HAP-1 (cell line): ENCODE data around the gene EPSTI1.

Experiments
- DNase-seq, 2 experiments: peaks; one replicate each; pipeline ENCODE4 v3.0.0-alpha.2; 2016 to 2020; ENCODE audit warnings: low spot score in 2 of 2
- H3K27me3 ChIP-seq: fragments of 250-450 bp; sonication (Bioruptor Pico); 2 replicates; pipeline ENCODE4 v1.5.1; 2020; ENCODE audit warnings: low read depth, mild to moderate bottlenecking, moderate library complexity
- H3K36me3 ChIP-seq: fragments of 250-450 bp; sonication (Bioruptor Pico); replicated peaks from 2 replicates; pipeline ENCODE4 v1.5.1; 2020; ENCODE audit warnings: mild to moderate bottlenecking
- H3K4me1 ChIP-seq: fragments of 250-450 bp; sonication (Bioruptor Pico); 2 replicates; pipeline ENCODE4 v1.5.1; 2020; ENCODE audit warnings: mild to moderate bottlenecking
- H3K4me3 ChIP-seq: fragments of 250-450 bp; sonication (Bioruptor Pico); 2 replicates; pipeline ENCODE4 v1.5.1; 2020; ENCODE audit warnings: mild to moderate bottlenecking, moderate library complexity
- H3K9me3 ChIP-seq: fragments of 250-450 bp; sonication (Bioruptor Pico); 2 replicates; pipeline ENCODE4 v1.5.1; 2020; ENCODE audit warnings: mild to moderate bottlenecking, moderate library complexity
- in situ Hi-C: fragments of 300-500 bp; cut with MboI; formaldehyde crosslinking; loops from 3 replicates; pipeline ENCODE4 v1.14.3; 2020; ENCODE audit warnings: low sequenced_read_pairs, inconsistent platforms, mixed read lengths

EPSTI1 gene

DNA sequence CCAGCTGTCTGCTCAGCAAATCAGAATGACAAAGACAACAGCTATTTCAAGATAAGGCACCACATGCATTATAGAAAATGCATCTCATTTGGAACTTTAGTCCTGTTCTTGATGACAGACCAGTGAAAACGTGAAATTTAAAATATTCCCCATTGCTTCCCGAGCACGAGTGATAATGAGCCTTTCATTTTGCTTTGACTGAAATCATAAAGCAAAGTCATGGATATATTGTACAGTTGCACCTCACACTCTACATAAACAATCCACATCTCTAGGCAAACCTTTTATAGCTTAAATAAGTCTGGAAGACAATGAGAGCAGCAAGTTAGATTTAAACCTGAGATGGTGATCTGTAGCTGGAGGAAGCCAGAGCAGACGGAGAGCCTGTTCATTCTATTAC is 131.6 kb downstream of the EPSTI1 start:
- H3K9me3 ChIP-seq = no peaks in the 10 kb centered on the region
- peaks cover 16% of the 10 kb centered on the region for H3K27me3 ChIP-seq
- DNase-seq = no peak
- in situ Hi-C loops = no loop called here
- no peak overlapping the region for H3K4me3 ChIP-seq
- H3K36me3 ChIP-seq = no peaks in the 10 kb centered on the region
- H3K4me1 ChIP-seq = peaks cover 2% of the 10 kb centered on the region; the same call in 1 of the 2 replicates

DNA sequence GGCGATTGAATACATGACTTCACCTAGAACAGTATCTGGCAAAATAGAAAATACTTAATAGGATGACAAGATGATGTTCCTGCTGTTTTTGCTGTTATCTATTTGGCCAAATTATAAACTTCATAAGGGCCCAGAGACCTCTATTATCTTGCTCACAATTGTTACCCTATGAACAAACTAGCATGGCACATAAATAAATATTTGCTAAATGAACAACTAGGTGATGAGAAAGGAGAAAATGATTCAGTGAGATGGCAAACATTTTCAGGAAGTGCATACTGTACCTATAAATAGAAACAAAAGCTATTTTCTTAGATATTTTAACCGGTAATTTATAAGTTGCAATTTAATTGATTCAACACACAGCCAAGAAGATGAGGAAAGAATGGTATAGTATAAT is 132.3 kb downstream of the EPSTI1 start:
- no peak for DNase-seq
- in situ Hi-C loops = no loop called here
- no peaks in the 10 kb centered on the region for H3K4me1 ChIP-seq
- no peak overlapping the region for H3K4me3 ChIP-seq
- peaks cover 16% of the 10 kb centered on the region for H3K27me3 ChIP-seq
- H3K36me3 ChIP-seq = no peaks in the 10 kb centered on the region
- no peaks in the 10 kb centered on the region for H3K9me3 ChIP-seq

DNA sequence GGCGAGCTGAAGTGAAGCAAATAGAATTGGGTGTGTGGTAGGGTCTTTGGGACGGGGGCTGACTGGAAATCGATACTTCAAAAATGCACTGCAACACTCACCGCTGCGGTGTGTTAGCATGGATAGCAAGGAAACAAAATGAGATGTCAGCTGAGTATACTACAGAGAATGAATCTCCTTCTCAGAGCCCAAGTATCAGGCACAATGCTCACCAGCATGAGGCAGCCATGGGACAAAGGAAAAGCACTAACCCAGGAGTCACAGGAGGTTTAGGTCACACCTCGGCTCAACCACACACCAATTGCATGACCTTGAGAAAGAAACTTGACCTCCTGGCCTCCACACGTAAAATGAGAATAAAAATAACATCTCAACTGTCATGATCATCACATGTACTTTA is 136.6 kb downstream of the EPSTI1 start:
- peaks cover 12% of the 10 kb centered on the region for H3K27me3 ChIP-seq
- H3K4me1 ChIP-seq = no peaks in the 10 kb centered on the region
- DNase-seq = no peak
- H3K36me3 ChIP-seq = no peaks in the 10 kb centered on the region
- in situ Hi-C loops = no loop called here
- H3K9me3 ChIP-seq = no peaks in the 10 kb centered on the region
- no peak overlapping the region for H3K4me3 ChIP-seq

DNA sequence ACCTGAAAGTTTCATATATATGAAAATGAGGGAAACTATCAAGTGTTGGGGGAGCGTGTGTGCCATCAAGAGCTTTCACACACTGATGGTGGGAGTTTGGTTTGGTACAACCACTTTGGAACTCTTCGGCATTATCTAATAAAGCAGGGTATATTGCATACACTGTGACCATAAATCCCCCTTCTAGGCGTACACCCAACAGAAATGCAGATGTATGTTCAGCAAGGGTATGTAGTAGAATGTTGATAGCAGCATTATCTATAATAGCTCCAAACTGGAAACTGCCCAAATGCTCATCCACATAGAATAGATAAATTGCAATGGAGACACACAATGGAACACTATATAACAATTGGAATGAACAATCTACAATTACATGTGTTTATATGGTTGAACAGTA is 139.9 kb downstream of the EPSTI1 start:
- no peak overlapping the region for H3K4me3 ChIP-seq
- in situ Hi-C loops = no loop called here
- DNase-seq = no peak
- H3K9me3 ChIP-seq = no peaks in the 10 kb centered on the region
- no peaks in the 10 kb centered on the region for H3K36me3 ChIP-seq
- H3K27me3 ChIP-seq = no peaks in the 10 kb centered on the region
- H3K4me1 ChIP-seq = no peaks in the 10 kb centered on the region

DNA sequence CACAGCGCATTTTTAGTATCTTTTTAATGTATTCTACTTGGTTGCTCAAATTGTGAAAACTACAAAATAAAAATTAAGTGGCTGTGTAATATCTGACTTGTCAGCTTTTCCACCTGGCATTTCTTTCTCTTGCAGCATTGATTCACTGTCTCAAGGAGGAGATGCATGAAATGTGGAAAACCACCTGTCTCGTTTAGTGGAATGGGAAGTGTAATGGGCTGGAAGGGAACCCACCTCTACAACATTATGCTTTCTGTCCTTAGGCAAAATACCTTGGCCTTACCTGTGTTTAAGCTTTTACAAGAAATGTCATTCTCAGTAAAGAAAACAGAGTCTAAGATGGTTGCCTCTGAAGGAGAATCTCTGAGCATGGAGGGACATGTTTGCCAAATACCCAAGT is 142.8 kb downstream of the EPSTI1 start:
- no peak for DNase-seq
- Histone ChIP-seq H3K9me3 (no peaks in the 10 kb centered on the region), H3K4me1 (no peaks in the 10 kb centered on the region), H3K27me3 (no peaks in the 10 kb centered on the region; the same call in 1 of the 2 replicates), H3K36me3 (no peaks in the 10 kb centered on the region), H3K4me3 (no peak overlapping the region)
- in situ Hi-C loops = no loop called here

DNA sequence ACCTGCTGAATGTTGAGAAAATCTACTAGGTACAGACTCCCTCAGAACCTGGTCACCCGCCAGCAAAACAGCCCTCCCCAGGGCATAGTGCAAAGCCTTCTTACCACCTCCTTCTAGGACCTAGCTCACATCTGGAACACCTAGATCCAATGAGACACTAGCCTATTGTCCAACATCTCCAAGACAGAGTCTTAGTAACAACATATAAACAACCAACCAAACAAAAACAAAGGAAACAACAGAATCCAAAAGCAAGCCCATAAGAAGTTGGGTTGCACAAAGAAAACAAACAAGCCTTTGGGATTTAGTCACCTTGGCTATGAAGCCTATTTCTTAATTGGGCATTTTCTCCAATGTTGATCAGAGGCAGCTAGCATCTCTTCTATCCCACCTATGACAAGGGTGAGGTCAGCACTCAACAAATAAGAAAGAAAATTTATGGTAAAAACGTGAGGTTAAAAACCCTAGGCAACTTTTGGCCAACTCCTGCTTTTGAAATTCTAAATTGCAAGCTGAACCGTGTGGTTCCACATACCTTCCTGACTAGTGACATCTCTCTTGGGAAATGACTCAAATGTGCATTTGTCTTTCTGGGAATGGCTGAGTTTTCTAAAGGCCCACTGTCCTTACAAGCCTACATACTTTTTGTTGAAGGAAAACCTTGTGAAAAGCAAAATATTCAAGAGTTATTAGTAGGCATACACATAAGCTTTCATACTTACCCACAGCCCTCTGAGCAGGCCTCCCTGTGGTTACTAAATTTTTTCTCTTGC is 144.0 kb downstream of the EPSTI1 start:
- no peaks in the 10 kb centered on the region for H3K4me1 ChIP-seq
- in situ Hi-C loops = no loop called here
- no peaks in the 10 kb centered on the region for H3K9me3 ChIP-seq
- H3K4me3 ChIP-seq = no peak overlapping the region
- no peaks in the 10 kb centered on the region; the same call in 1 of the 2 replicates for H3K27me3 ChIP-seq
- no peak for DNase-seq
- H3K36me3 ChIP-seq = no peaks in the 10 kb centered on the region

DNA sequence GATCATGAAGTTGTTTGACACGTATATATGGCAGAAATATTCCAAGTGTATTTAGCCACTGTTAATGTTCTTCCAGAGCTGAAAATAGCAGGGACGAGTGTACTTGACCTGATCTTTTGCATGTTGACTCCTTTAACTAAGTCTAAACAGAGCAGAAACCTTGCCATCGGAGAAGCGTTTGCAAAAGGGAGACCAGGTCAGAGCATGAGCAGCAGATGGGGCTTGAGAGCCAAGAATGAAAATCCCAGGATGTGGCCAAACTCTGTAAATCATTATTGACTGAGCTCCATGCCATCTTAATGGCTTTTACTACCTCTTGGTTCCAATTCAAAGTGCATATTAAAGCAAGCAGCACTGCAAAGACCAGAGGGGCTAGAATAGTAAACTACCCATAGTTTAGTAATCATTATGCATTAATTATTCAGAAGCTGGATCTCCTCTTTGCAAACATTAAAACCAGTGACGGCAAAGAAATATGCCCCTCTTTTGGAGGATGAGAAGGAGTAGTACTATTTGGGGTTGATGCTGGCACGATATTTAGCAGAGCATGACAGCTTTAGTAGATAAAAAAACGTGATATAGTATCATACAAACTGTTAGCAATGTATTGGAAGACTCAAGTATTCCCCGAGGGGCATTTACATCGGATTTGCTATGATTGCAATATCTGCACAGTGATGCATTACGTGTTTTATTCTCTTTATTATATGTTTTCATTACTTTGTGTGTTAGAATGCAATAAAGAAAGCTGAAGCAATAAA is 154.9 kb downstream of the EPSTI1 start:
- DNase-seq = no peak
- in situ Hi-C loops = no loop called here

More for the DNA sequence above, 154.9 kb downstream of the EPSTI1 start:
- no peaks in the 10 kb centered on the region for H3K4me1 ChIP-seq
- H3K27me3 ChIP-seq = 0 out of 2 replicates have a peak, but pooled peaks cover 3% of the 10 kb centered on the region
- H3K4me3 ChIP-seq = no peak overlapping the region
- H3K9me3 ChIP-seq = no peaks in the 10 kb centered on the region
- H3K36me3 ChIP-seq = no peaks in the 10 kb centered on the region
